ENCODE results near the gene VWA2. TPM values are rescaled to one million over a fixed set of nuclear protein-coding genes. Genes with fewer than 3 reads are reported as not detected.

The VWA2 gene
- total RNA-seq, 2 donors from 2014 or later, result 14.6 to 24.2 TPM

- no peak for DNase-seq (ENCODE audit: low spot score)
- intact Hi-C loops (cut with DNase I), result no loop called here
- 91% methylated on average over 2 of the region's 2 CpGs for WGBS
- Histone ChIP-seq H3K4me1 (replicated peaks) (peaks cover 16% of the 10 kb centered on the region), H3K27me3 (replicated peaks; ENCODE audit: insufficient read depth) (no peaks in the 10 kb centered on the region), H3K4me3 (no peak overlapping the region), H3K36me3 (peaks cover 0 to 3% of the 10 kb centered on the region in 2 donors), H3K9me3 (no peaks in the 10 kb centered on the region), H3K27ac (no peak overlapping the region)
- no peak for TF ChIP-seq POLR2AphosphoS5 (IDR thresholded peaks at IDR 0.05)
- TF ChIP-seq CTCF (IDR thresholded peaks at IDR 0.05), result no peak
- no peak for TF ChIP-seq POLR2A (IDR thresholded peaks at IDR 0.05)
Observed at GRCh38 chr10:114326795-114327194, 87.7 kb downstream of the VWA2 start.

DNA sequence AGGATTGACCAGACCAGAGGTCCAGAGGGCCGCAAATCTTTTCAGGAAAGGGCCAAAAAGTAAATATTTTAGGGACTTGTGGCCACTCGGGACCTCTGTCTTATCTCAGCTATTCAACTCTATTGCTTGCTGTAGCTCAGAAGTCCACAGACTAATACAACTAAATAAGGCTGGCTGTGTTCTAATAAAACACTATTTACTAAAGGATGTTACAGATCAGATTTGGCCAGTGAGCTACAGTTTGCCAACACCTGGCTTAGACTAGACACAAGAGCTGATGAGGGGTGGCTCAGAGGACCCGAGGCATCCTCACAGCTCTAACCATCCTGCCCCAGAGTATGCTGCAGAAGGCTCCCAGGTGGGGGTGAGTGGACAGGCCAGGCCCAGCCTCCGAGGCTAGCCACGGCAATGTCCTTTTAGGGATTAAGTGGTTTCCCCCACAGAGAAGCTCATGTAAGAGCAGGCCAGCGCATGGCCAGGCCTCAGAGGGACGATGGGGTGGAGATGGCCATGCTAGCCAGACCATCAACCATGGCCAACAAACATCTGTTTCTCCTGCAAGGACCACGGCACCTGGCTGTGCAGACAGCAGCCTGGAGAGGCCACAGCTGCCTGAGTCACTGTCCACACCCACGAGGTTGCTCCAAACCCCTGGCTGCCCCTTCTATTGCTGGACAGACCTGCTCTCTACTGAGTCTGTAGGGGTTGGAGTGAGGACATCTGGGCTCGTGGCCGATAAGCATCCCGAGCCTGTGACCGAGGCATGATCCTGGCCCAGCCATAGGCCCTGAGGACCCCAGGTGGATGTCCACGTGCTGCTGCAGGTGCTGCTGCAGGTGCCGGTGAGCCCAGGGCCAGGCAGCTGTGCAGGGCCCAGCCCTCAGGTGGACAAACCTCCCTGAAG, 88.7 kb downstream of the VWA2 start:
- Histone ChIP-seq H3K4me3 (no peak overlapping the region), H3K27me3 (replicated peaks; ENCODE audit: insufficient read depth) (no peaks in the 10 kb centered on the region), H3K27ac (peak overlapping the region; percentile 19 to 52), H3K9me3 (no peaks in the 10 kb centered on the region), H3K36me3 (no peaks in the 10 kb centered on the region), H3K4me1 (replicated peaks) (peaks cover 16% of the 10 kb centered on the region)
- 63% methylated on average over 15 of the region's 15 CpGs for WGBS
- peak; percentile 29 for DNase-seq (ENCODE audit: low spot score)
- intact Hi-C loops (cut with DNase I), result no loop called here
- TF ChIP-seq POLR2A (IDR thresholded peaks at IDR 0.05) (no peak), CTCF (IDR thresholded peaks at IDR 0.05) (no peak), POLR2AphosphoS5 (IDR thresholded peaks at IDR 0.05) (peak; percentile 64)

DNA sequence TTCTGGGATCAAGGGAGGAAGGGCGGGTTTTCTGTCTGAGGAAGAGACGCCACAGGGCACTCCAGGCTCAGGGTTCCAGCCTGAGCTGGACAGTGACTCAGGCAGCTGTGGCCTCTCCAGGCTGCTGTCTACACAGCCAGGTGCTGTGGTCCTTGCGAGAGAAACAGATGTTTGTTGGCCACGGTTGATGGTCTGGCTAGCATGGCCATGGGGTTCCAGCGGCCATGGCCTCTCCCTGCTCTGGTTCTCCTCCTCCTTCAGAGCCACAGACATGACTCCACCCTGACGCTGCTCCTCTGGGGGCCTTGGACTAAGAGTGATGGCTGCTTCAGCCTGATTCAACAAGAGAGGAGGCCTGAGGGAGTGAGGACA, 89.4 kb downstream of the VWA2 start:
- Histone ChIP-seq H3K27ac (peak overlapping the region; percentile 19 to 52), H3K27me3 (replicated peaks; ENCODE audit: insufficient read depth) (no peaks in the 10 kb centered on the region)
- intact Hi-C loops (cut with DNase I), result no loop called here

DNA sequence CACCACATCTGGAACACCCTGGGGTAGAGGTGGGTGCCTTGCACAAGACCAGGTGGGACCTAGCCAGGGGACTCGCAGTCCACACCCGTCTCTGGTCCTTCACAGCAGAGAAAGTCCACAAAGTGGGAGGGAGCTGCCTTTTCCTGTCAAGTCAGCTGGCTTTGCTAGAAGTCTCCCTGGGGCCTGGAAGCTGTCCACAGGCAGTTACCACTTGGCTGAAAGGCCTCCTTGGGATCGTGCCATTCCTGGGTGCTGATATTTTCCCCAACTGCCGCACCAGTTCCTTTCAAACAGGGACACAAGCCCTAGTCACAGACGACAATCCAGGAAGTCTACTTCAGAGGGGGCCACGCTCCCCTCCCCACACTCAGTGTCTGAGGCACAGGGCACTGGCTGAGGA, 89.8 kb downstream of the VWA2 start:
- Histone ChIP-seq H3K9me3 (no peaks in the 10 kb centered on the region), H3K4me1 (replicated peaks) (peaks cover 16% of the 10 kb centered on the region), H3K27ac (peak overlapping the region; percentile 40 to 52), H3K4me3 (no peak overlapping the region), H3K27me3 (replicated peaks; ENCODE audit: insufficient read depth) (no peaks in the 10 kb centered on the region), H3K36me3 (no peaks in the 10 kb centered on the region)
- intact Hi-C loops (cut with DNase I), result no loop called here
- 11% methylated on average over 3 of the region's 6 CpGs for WGBS
- DNase-seq (ENCODE audit: low spot score), result peak; percentile 66
- no peak for TF ChIP-seq CTCF (IDR thresholded peaks at IDR 0.05)
- TF ChIP-seq POLR2A (IDR thresholded peaks at IDR 0.05), result no peak
- peak; percentile 70 for TF ChIP-seq POLR2AphosphoS5 (IDR thresholded peaks at IDR 0.05)

More for the DNA sequence above, 89.4 kb downstream of the VWA2 start:
- H3K4me3 ChIP-seq, result no peak overlapping the region
- TF ChIP-seq POLR2A (IDR thresholded peaks at IDR 0.05) (no peak), POLR2AphosphoS5 (IDR thresholded peaks at IDR 0.05) (no peak), CTCF (IDR thresholded peaks at IDR 0.05) (no peak)
- WGBS, result 85% methylated on average over 5 of the region's 6 CpGs
- DNase-seq (ENCODE audit: low spot score), result no peak
- no peaks in the 10 kb centered on the region for H3K9me3 ChIP-seq
- H3K36me3 ChIP-seq, result no peaks in the 10 kb centered on the region
- peaks cover 16% of the 10 kb centered on the region for H3K4me1 ChIP-seq (replicated peaks)

Data from prostate gland (tissue), 2 donors.